HFFc6 (cell line): Measurements from ENCODE around the gene TBPL1. TPM values are rescaled to one million over a fixed set of nuclear protein-coding genes. Genes with fewer than 3 reads are reported as not detected.
A peak's percentile ranks its signal among the peaks of the same experiment; 100 is the strongest.

Source experiments
- DNase-seq: peaks from one replicate; pipeline ENCODE4 v3.0.0-alpha.2; 2018
- H3K27ac Mint-ChIP-seq: 2 replicates; pipeline ENCODE4 v1.8.0; 2020; ENCODE audit warnings: mild to moderate bottlenecking, mixed read lengths
- H3K27me3 Mint-ChIP-seq: 2 replicates; pipeline ENCODE4 v1.8.0; 2021; ENCODE audit warnings: mild to moderate bottlenecking, moderate library complexity, mixed read lengths; ENCODE audit not compliant: insufficient read depth
- H3K36me3 Mint-ChIP-seq: 2 replicates; pipeline ENCODE4 v1.8.0; 2021; ENCODE audit warnings: low read depth, mixed read lengths
- H3K4me1 Mint-ChIP-seq: 2 replicates; pipeline ENCODE4 v1.8.0; 2020; ENCODE audit warnings: low read depth, mixed read lengths
- H3K4me3 Mint-ChIP-seq: 2 replicates; pipeline ENCODE4 v1.8.0; 2020; ENCODE audit warnings: mild to moderate bottlenecking, moderate library complexity, mixed read lengths
- H3K9me3 Mint-ChIP-seq: 2 replicates; pipeline ENCODE4 v1.8.0; 2020; ENCODE audit warnings: mild to moderate bottlenecking, mixed read lengths
- total RNA-seq, 6 experiments: library from RNA; stranded (reverse); fragmentation: NEBNext Ultra II Directional; extraction: Animal tissue kit (Norgen Biotek cat#: 25700); gene quantifications; 2 replicates in 1 of 6; 3 replicates in 5 of 6; pipeline ENCODE4 v1.2.3, GENCODE V29; 2021
- TF ChIP-seq, protein P1 (sequence below): fragments of 200-600 bp; sonication (generic); IDR thresholded peaks from 2 replicates; pipeline ENCODE4 v1.5.0; 2021; ENCODE audit warnings: antibody characterized with exemption, mild to moderate bottlenecking

TBPL1 gene
- total RNA-seq, 6 experiments from 2014 or later, result 30.7 to 40.6 (median 34.0) TPM

DNA sequence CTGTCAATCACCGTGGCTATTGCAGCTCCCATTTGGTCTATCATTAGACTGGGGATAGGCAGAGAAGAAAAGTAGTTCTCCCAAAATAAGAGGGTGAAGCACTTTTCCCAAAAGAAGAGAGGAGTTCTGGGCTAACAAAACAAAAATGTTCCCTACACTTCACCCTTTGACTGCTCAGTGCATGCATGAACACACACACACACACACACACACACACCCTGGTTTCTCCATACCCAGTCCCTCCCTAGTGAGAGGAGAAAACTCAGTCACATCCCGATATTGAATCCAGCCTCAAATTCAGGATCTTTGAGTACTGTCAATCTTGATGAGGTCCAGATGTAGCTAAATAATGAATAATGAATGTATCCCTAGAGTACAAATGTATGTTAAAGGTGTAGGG lies 4.6 kb upstream of the TBPL1 start:
- Mint-ChIP-seq H3K4me3 (no peak overlapping the region), H3K27me3 (peaks cover 2% of the 10 kb centered on the region), H3K4me1 (peaks cover 15% of the 10 kb centered on the region), H3K27ac (no peak overlapping the region), H3K36me3 (no peaks in the 10 kb centered on the region), H3K9me3 (no peaks in the 10 kb centered on the region)
- no peak for DNase-seq
- TF ChIP-seq, protein P1, sequence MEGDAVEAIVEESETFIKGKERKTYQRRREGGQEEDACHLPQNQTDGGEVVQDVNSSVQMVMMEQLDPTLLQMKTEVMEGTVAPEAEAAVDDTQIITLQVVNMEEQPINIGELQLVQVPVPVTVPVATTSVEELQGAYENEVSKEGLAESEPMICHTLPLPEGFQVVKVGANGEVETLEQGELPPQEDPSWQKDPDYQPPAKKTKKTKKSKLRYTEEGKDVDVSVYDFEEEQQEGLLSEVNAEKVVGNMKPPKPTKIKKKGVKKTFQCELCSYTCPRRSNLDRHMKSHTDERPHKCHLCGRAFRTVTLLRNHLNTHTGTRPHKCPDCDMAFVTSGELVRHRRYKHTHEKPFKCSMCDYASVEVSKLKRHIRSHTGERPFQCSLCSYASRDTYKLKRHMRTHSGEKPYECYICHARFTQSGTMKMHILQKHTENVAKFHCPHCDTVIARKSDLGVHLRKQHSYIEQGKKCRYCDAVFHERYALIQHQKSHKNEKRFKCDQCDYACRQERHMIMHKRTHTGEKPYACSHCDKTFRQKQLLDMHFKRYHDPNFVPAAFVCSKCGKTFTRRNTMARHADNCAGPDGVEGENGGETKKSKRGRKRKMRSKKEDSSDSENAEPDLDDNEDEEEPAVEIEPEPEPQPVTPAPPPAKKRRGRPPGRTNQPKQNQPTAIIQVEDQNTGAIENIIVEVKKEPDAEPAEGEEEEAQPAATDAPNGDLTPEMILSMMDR, result no peak

DNA sequence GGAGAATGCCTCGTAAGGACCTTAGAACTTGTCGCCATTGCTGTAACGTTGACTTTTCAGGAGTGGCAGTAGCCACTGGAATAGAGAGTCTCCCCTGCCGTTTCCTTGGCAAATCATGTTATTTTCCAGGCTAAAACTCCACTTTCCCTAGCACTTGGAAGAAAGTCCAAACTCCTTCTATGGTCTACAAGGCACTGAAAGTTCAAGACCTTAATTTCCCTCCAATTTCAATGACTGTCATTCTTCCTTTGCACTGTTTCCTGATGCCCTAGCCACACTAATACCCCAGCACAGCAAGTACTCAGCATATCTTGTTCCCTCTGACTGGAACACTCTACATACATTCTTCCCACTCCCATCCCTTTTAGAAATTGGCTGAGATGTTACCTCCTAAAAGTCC lies 1.8 kb upstream of the TBPL1 start:
- H3K4me3 Mint-ChIP-seq, result peak overlapping the region; percentile 97
- no peak for DNase-seq
- TF ChIP-seq, protein P1, result no peak
- no peaks in the 10 kb centered on the region for H3K9me3 Mint-ChIP-seq
- no peaks in the 10 kb centered on the region; the same call in none of the 2 replicates for H3K27me3 Mint-ChIP-seq
- H3K27ac Mint-ChIP-seq, result peak overlapping the region; percentile 98
- no peaks in the 10 kb centered on the region; the same call in 1 of the 2 replicates for H3K36me3 Mint-ChIP-seq
- peaks cover 31% of the 10 kb centered on the region for H3K4me1 Mint-ChIP-seq

DNA sequence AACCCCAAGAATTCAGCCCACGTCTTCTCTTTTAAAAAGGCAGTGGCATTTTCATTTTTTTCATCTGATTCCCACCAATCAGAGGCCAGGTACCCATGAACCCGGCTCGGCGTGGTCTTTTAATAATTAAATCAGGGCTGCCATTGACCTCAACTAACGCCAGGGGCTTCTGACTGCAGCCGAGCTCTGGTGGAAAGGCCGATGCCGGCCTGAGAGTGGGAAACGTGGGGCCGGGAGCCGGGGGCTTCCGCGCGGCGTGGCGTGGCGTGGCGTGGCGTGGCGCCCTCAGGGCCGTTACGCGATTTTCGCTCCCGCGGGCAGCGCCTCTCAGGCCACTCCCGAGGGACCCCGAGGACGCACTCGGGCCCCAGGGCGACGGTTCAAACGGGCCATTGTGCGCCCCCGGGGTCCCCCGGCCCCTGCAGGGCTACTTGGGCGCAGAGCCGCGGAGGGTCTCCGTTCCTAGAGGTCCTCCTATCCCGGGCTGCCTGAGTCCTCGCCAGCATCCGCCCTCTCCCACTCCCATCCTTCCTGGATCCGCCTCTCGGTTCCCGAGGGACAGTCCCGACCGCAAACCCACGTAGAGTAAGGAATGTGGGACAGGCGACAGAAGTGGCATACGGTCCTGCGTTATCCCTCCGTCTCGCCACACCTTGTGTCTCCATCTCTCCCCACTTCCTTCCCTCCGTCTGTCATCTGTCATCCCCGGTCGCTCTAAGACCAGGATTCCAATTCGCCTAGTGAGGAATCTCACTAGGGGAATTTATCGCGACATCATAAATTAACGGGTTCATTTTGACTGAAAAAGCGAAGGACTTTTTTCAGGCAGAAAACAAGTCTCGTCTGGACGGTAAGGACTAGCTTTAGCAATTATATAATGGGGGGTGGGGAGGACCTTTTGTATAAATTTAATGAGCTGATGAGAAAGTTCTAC lies 876 bp upstream of the TBPL1 start:
- H3K9me3 Mint-ChIP-seq, result no peaks in the 10 kb centered on the region
- peaks cover 40% of the 10 kb centered on the region for H3K4me1 Mint-ChIP-seq
- TF ChIP-seq, protein P1, result peak; percentile 74
- no peaks in the 10 kb centered on the region; the same call in 1 of the 2 replicates for H3K36me3 Mint-ChIP-seq
- DNase-seq, result peak; percentile 80
- H3K27ac Mint-ChIP-seq, result peak overlapping the region; percentile 98
- H3K27me3 Mint-ChIP-seq, result no peaks in the 10 kb centered on the region; the same call in none of the 2 replicates
- H3K4me3 Mint-ChIP-seq, result peak overlapping the region; percentile 97

DNA sequence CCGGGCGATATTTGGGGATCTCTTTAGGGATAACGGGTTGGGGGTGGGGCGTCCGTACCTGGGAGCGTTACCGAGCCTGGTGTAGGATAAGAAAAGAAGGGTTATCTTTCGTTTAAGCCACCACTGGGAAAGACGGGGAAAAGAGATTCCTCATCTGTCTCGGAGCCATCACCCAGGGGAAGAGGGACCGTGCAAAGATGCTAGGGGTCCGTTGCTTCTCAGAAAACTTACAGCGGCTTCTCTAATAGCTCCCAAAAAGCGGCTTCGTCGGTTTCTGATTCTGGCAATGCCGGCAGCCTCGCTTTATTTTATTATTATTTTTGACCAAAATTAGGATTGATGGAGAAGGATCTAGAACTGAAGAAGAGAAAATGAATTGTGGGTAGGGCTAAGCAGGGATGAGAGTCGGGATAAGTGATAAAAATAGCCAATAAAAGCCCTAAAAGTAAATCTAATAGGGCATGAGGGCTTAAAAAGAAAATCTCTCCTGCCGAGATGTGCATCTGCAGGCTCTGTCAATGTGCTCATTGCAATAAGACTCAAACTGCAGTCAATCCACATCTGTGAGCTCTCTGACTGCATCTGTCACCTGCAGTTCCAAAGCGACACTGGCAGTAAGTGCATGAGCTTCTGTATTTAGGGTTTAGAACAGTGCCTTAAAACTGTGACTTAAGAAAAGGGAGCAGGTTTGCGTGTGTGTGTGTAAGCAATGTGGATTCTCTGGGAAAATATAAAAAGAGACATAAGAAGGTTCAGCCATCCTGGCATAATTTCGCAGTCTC lies 801 bp downstream of the TBPL1 start:
- Mint-ChIP-seq H3K27ac (peak overlapping the region; percentile 98), H3K9me3 (no peaks in the 10 kb centered on the region), H3K4me3 (peak overlapping the region; percentile 97), H3K36me3 (no peaks in the 10 kb centered on the region; the same call in 1 of the 2 replicates), H3K4me1 (peaks cover 42% of the 10 kb centered on the region), H3K27me3 (no peaks in the 10 kb centered on the region; the same call in 1 of the 2 replicates)
- no peak for DNase-seq
- TF ChIP-seq, protein P1, result no peak

DNA sequence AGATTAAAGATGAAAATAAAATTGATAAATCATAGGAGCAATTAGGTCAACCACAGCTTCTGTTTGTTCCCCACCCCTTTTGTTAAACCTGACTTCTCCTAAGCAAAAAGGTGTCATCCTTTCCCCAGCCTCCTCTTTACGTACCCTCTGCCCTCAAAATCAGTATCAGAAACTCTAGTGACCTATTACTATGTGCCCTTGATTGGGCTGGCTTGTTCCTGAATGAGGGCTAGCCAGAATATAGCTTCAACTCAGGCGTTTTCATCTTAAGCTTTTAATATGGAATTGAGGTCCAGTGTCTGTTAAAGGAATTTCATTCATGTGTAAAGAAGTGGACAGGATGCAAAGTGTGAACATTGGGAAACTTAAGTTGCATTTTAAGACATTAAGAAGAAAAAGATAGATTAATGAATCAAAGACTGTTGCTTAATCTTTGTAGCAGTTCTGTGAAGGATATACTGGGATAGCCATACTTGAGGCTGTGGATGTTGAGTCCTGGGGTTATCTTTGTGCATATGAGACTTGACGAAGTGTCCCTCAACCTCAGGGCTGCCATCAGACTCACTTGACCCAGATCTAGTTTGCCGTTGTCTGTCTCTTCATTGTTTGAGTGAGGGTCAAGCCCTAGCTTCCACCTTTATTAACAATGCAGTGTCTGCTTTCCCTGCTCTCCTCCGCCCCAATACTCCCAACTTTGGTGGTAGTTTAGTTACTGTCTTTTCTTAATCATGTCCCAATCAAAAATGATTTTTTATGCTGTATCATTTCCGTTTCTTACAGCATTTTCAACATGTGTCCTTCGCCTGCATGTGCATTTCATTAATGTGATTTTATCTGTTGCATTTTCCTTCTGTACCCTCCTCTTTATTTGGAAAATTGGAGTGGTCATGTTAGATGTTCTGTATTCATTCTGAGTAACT lies 1.9 kb downstream of the TBPL1 start:
- no peaks in the 10 kb centered on the region; the same call in 1 of the 2 replicates for H3K27me3 Mint-ChIP-seq
- no peaks in the 10 kb centered on the region for H3K9me3 Mint-ChIP-seq
- H3K36me3 Mint-ChIP-seq, result no peaks in the 10 kb centered on the region; the same call in 1 of the 2 replicates
- TF ChIP-seq, protein P1, result no peak
- peak overlapping the region; percentile 97 for H3K4me3 Mint-ChIP-seq
- H3K4me1 Mint-ChIP-seq, result peaks cover 48% of the 10 kb centered on the region
- DNase-seq, result no peak
- no peak overlapping the region for H3K27ac Mint-ChIP-seq
